Right lobe of liver (tissue), 4 donors: ENCODE measurements around the gene POR.

ENCODE experiments used
- POLR2A ChIP-seq: fragments of 450-650 bp; IDR thresholded peaks from one replicate; pipeline ENCODE4 v1.6.1; 2017; ENCODE audit warnings: antibody characterized with exemption, mild to moderate bottlenecking
- TF ChIP-seq, protein P1 (sequence below), 4 donors: fragments of 200-600 bp in 3 of 4; fragments of 450-650 bp in 1 of 4; IDR thresholded peaks; one replicate each; pipeline versions ENCODE4 v1.5.1 to v1.8.0; 2016 to 2022; ENCODE audit warnings: antibody characterized with exemption in 4 of 4, mild to moderate bottlenecking in 2 of 4
- donor health status: DM: no; HTN: no; CAD: no.
- donor health status: DM: no; HTN: no; CAD: no.
- donor health status: DM: no; HTN: yes; CAD: no.

- TF ChIP-seq, protein P1, sequence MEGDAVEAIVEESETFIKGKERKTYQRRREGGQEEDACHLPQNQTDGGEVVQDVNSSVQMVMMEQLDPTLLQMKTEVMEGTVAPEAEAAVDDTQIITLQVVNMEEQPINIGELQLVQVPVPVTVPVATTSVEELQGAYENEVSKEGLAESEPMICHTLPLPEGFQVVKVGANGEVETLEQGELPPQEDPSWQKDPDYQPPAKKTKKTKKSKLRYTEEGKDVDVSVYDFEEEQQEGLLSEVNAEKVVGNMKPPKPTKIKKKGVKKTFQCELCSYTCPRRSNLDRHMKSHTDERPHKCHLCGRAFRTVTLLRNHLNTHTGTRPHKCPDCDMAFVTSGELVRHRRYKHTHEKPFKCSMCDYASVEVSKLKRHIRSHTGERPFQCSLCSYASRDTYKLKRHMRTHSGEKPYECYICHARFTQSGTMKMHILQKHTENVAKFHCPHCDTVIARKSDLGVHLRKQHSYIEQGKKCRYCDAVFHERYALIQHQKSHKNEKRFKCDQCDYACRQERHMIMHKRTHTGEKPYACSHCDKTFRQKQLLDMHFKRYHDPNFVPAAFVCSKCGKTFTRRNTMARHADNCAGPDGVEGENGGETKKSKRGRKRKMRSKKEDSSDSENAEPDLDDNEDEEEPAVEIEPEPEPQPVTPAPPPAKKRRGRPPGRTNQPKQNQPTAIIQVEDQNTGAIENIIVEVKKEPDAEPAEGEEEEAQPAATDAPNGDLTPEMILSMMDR (IDR thresholded peaks at IDR 0.05): no peak
- TF ChIP-seq POLR2A: no peak
Measured at GRCh38 chr7:75944507-75944906, 29.6 kb downstream of the POR start.
